GM12801 (cell line): ENCODE results near the gene KRTAP10-8.

ENCODE experiments used
- CTCF ChIP-seq: IDR thresholded peaks from one replicate; pipeline ENCODE4 v1.5.1; 2011; ENCODE audit warnings: control low read depth; ENCODE audit not compliant: insufficient read length; ENCODE audit errors: extremely low read depth

The KRTAP10-8 gene

GRCh38 chr21:44658913-44659595 lies 47.2 kb downstream of the KRTAP10-8 start:
- TF ChIP-seq CTCF = no peak
